KMS-11 (cell line): ENCODE results near the gene HPGDS.

Source experiments
- H2AFZ ChIP-seq: fragments of 200-600 bp; sonication (generic); 2 replicates; pipeline ENCODE4 v1.6.1; 2016; ENCODE audit warnings: antibody characterized with exemption, mixed run types, low read depth
- H3K27ac ChIP-seq: fragments of 200-600 bp; sonication (generic); 2 replicates; pipeline ENCODE4 v1.6.1; 2016; ENCODE audit warnings: mild to moderate bottlenecking, mixed run types
- H3K27me3 ChIP-seq: fragments of 200-600 bp; sonication (generic); 2 replicates; pipeline ENCODE4 v1.6.1; 2017; ENCODE audit warnings: mild to moderate bottlenecking, low read depth, mixed run types, moderate library complexity; ENCODE audit not compliant: insufficient read depth
- H3K36me3 ChIP-seq: fragments of 200-600 bp; sonication (generic); 2 replicates; pipeline ENCODE4 v1.6.1; 2017; ENCODE audit warnings: mild to moderate bottlenecking, mixed run types; ENCODE audit not compliant: insufficient read depth
- H3K4me1 ChIP-seq: fragments of 200-600 bp; sonication (generic); 2 replicates; pipeline ENCODE4 v1.6.1; 2016; ENCODE audit warnings: mild to moderate bottlenecking, low read depth, mixed run types; ENCODE audit not compliant: poor library complexity, severe bottlenecking
- H3K4me2 ChIP-seq: fragments of 200-600 bp; sonication (generic); 2 replicates; pipeline ENCODE4 v1.7.0; 2016; ENCODE audit warnings: mild to moderate bottlenecking, mixed run types
- H3K4me3 ChIP-seq: fragments of 200-600 bp; sonication (generic); IDR thresholded peaks from 2 replicates; pipeline ENCODE4 v1.6.1; 2017; ENCODE audit warnings: low read depth, low read length, mixed read lengths; ENCODE audit not compliant: insufficient read depth
- H3K79me2 ChIP-seq: fragments of 200-600 bp; sonication (generic); 2 replicates; pipeline ENCODE4 v1.6.1; 2016; ENCODE audit warnings: low read depth, mixed run types; ENCODE audit not compliant: insufficient read depth
- H3K9ac ChIP-seq: fragments of 200-600 bp; sonication (generic); 2 replicates; pipeline ENCODE4 v1.6.1; 2016; ENCODE audit warnings: mild to moderate bottlenecking, mixed run types
- H4K20me1 ChIP-seq: fragments of 200-600 bp; sonication (generic); 2 replicates; pipeline ENCODE4 v1.6.1; 2016; ENCODE audit warnings: mild to moderate bottlenecking, mixed run types; ENCODE audit not compliant: insufficient read depth
- TF ChIP-seq, protein P1 (sequence below): fragments of 200-600 bp; sonication (generic); conservative IDR thresholded peaks from 2 replicates; pipeline ENCODE4 v1.6.1; 2017; ENCODE audit warnings: low read depth, mild to moderate bottlenecking, antibody characterized with exemption, low read length, moderate library complexity, mixed read lengths

The HPGDS gene

DNA sequence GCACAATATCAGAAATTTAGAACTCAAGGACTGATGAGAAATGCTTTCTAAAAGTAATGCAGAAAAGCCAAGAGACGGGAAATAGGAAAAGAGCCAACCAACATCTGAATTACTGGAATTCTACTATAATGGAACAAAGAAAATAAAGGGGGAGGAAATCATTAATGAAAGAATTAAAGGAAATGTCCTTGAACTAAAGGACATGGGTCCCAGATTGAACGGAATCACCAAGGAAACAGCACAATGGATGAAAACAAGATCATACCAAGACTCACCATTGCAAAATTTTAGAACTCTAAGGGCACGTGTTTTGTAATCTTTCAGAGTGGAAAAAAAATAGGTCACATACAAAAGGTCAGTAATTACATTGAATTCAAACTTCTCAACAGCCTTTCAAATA is 35.9 kb downstream of the HPGDS start:
- no peak overlapping the region for H3K27ac ChIP-seq
- no peak overlapping the region for H3K9ac ChIP-seq
- peaks cover 4% of the 10 kb centered on the region; the same call in 1 of the 2 replicates for H4K20me1 ChIP-seq
- H3K4me2 ChIP-seq = no peak overlapping the region
- TF ChIP-seq, protein P1, sequence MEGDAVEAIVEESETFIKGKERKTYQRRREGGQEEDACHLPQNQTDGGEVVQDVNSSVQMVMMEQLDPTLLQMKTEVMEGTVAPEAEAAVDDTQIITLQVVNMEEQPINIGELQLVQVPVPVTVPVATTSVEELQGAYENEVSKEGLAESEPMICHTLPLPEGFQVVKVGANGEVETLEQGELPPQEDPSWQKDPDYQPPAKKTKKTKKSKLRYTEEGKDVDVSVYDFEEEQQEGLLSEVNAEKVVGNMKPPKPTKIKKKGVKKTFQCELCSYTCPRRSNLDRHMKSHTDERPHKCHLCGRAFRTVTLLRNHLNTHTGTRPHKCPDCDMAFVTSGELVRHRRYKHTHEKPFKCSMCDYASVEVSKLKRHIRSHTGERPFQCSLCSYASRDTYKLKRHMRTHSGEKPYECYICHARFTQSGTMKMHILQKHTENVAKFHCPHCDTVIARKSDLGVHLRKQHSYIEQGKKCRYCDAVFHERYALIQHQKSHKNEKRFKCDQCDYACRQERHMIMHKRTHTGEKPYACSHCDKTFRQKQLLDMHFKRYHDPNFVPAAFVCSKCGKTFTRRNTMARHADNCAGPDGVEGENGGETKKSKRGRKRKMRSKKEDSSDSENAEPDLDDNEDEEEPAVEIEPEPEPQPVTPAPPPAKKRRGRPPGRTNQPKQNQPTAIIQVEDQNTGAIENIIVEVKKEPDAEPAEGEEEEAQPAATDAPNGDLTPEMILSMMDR = no peak
- H3K36me3 ChIP-seq = no peaks in the 10 kb centered on the region
- no peaks in the 10 kb centered on the region for H3K79me2 ChIP-seq
- no peaks in the 10 kb centered on the region for H3K27me3 ChIP-seq
- H3K4me1 ChIP-seq = peaks cover 19% of the 10 kb centered on the region
- no peak overlapping the region for H2AFZ ChIP-seq
- no peak overlapping the region for H3K4me3 ChIP-seq

DNA sequence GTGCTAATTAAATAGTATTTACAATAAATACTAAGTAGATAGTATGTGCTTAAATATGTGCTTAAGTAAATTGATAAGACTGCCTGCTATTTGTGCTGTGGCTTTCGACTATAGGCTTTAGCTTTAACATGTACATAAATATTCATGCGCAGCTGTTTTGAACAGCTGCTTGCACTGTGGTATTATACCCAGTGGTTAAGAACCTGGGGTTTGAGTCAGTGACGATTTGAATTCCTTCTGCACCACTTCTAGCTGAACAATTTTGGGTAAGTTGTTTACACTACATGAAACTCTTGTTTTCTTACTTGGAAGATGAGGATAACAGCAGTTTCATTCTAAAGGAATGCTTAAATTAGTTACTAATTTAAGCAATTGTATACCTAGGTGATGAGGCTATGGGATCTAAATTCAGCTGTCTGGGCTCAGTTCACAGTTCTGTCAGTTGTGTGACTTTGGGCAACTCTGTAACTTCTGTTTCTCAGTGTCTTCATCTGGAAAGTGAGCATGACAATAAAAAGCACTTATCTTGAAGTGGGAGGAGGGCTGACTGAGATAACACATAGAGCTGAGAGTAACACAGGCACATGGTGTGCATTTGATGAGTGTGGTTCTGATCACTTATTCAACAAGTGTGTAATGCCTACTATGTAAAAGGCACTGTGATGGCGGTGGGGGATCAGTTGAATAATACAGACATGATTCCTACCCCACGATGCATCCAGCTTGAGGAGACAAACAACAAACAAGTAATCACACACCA is 37.0 kb downstream of the HPGDS start:
- H3K27ac ChIP-seq = no peak overlapping the region
- H3K36me3 ChIP-seq = no peaks in the 10 kb centered on the region
- no peaks in the 10 kb centered on the region for H3K27me3 ChIP-seq
- no peak overlapping the region; the same call in 1 of the 2 replicates for H3K4me2 ChIP-seq
- no peaks in the 10 kb centered on the region for H3K79me2 ChIP-seq
- H3K9ac ChIP-seq = no peak overlapping the region
- TF ChIP-seq, protein P1 = no peak
- peaks cover 19% of the 10 kb centered on the region for H3K4me1 ChIP-seq
- peaks cover 4% of the 10 kb centered on the region; the same call in 1 of the 2 replicates for H4K20me1 ChIP-seq
- no peak overlapping the region for H3K4me3 ChIP-seq
- no peak overlapping the region for H2AFZ ChIP-seq

DNA sequence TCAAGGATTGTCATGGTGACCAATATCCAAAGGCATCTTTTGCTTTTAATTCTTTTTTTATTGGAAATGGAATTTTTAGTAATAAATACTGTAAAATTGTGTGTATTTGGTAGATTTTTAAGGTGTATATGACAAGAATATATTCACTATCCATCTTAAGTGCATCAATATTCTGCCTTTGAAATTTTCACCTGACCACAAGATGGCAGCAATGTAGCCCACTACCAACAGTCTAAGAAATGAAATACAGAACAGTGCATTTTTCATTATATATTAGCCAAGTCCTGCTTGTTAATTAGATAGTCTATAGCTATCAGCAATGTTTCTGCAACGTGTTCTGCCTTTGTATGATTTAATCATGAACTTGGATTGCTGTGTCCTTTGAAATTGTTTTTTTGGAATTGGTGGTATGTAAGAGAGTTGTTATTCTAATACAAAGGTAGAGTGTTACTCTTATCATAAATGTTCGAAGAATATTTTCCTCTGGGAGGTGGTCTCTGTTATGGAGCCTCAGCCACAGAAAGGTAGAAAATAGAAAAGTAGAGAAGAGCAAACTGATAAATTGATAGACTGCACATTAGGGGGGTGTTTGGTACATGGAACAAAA is 38.2 kb downstream of the HPGDS start:
- Histone ChIP-seq H3K9ac (no peak overlapping the region), H3K27me3 (no peaks in the 10 kb centered on the region), H3K36me3 (no peaks in the 10 kb centered on the region), H3K4me1 (peaks cover 19% of the 10 kb centered on the region), H3K27ac (no peak overlapping the region), H3K4me2 (no peak overlapping the region), H3K4me3 (no peak overlapping the region), H4K20me1 (peaks cover 4% of the 10 kb centered on the region; the same call in 1 of the 2 replicates), H3K79me2 (no peaks in the 10 kb centered on the region), H2AFZ (no peak overlapping the region)
- TF ChIP-seq, protein P1 = peak; percentile 82

DNA sequence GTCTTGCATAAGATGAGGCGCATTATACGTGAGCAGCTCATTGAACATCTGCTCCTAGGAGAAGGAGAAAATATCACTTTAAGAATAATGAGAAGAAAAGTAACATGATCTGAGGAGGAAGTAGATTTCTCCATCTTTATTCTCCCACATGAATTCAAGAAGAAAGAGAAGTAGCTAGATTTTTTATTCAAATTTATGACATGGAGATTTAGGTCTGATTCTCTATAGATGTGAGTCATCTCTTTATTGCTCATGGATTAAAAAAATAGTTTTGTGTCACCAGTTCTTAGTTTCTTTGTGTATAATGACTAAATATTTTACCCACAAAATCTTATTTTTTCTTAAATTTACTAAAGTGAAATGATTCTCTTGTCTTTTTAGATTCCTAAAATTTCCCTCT is 40.4 kb downstream of the HPGDS start:
- TF ChIP-seq, protein P1 = no peak
- H2AFZ ChIP-seq = no peak overlapping the region
- H3K79me2 ChIP-seq = no peaks in the 10 kb centered on the region
- H3K27ac ChIP-seq = no peak overlapping the region
- H3K4me3 ChIP-seq = no peak overlapping the region
- peaks cover 4% of the 10 kb centered on the region; the same call in 1 of the 2 replicates for H4K20me1 ChIP-seq
- no peak overlapping the region for H3K9ac ChIP-seq
- H3K4me2 ChIP-seq = no peak overlapping the region
- peaks cover 19% of the 10 kb centered on the region for H3K4me1 ChIP-seq
- H3K27me3 ChIP-seq = no peaks in the 10 kb centered on the region
- H3K36me3 ChIP-seq = no peaks in the 10 kb centered on the region
